HL-60/S4 treated with retinoic acid at 250 ng/mL for 4 days and 3 days (cell line): ENCODE measurements around the gene ADGRA1.
"Not testable (repeated sequence)": the region's sequence is repeated elsewhere in the genome, so short reads cannot be mapped to it uniquely, and the experiment has no call there.

Experiments
- in situ Hi-C: fragments of 300-500 bp; cut with MboI; formaldehyde crosslinking; loops from 2 replicates; pipeline ENCODE4 v1.7.0; 2022; ENCODE audit warnings: low sequenced_read_pairs

The ADGRA1 gene

DNA sequence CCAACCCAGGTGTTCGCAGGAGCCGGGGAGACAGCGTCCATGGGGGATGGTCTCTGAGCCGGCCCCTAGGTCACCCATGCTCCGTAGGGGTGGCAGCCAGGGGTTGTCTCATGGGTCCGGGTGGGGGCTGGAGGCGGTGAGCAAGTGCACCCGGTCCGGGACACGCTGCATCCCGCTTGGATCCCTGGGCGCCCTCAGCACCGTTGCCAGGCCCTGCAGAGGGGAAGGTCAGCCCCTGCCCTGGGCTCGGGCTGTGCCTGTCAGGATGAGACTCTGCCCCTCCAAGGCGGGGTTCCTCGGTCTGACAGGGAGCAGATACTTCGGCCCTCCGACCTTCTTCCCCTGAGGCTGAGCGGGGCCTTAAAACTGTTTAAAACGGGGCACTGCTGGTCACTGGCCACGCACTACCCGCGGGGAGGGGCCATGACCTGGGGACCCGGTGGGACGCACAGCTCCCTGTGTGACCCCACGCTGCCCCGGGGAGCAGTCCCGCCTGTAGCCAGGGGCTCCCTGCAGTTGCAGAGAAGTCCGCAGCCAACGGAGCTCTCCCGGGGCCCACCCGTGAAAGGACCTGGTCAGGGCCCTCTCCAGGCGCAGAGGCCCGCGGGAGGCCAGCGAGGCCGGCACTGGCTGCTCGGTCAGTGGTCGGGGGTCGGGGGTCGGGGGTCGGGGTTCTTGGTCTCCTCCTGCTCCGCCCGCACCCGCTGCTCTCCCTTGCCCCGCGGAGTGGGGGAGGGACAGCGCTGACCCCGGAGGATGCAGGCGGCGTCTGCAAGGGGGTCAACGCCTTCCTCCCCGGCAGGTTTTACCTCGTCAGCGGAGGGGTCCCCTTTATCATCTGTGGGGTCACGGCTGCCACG lies 38.9 kb downstream of the ADGRA1 start:
- in situ Hi-C loops, result no loop called here

DNA sequence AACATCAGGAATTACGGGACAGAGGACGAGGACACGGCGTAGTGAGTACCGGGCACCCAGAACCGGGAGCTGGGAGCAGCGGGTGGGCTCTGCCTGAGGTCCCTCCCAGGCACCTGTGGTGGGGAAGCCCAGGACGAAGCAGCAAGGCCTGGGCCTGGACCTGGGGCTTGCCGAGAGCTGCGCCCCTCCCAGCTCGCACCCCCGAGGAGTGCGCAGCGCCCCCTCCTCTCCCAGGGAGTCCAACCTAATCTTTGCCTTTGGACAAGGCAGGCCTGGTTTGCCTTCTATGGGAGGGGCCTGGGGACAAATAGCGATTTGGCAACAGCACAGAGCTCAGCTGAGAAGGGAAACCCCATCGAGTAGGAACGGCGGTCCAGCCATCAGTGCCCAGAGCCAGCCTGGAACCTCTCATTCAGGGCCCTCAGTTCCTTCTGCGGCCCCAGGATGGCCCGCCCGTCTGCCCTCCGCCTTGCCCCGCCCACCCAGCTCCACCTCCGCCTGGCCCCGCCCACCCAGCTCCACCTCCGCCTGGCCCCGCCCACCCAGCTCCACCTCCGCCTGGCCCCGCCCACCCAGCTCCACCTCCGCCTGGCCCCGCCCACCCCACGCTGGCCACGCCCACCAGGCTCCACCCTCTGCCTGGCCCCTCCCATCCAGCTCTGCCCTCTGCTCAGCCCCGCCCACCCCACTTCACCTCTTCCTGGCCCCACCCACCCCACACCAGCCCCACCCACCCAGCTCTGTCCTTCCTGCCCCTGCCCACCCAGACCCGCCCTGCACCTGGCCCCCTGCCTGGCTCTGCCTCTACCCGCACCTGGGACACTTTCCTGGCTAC lies 39.8 kb downstream of the ADGRA1 start:
- in situ Hi-C loops, result no loop called here

- in situ Hi-C loops, result no loop called here
These were observed 40.7 kb downstream of the ADGRA1 start for GRCh38 chr10:133128126-133129070.

DNA sequence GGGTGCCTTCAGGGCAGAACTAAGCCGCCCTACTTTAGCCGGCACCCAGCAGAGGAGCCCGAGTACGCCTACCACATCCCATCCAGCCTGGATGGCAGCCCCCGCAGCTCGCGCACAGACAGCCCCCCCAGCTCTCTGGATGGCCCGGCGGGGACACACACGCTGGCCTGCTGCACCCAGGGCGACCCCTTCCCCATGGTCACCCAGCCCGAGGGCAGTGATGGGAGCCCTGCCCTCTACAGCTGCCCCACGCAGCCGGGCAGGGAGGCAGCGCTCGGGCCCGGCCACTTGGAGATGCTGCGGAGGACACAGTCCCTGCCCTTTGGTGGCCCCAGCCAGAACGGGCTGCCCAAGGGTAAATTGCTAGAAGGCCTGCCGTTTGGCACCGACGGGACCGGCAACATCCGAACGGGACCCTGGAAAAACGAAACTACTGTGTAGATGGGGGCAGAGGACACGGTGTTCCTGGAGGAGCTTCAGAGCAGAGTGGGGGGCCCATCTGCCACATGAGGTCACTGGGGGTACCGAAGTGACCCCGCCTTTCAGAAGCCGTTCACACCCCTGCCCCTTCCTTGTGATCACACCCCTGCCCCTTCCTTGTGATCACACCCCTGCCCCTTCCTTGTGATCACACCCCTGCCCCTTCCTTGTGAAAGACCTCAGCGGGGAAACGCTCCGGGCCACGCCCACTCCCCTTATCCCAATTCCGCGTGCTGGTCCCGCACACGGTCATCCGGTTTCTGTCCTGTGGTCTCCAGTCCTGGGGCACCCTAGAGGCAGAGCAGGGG lies 41.5 kb downstream of the ADGRA1 start:
- in situ Hi-C loops, result no loop called here

DNA sequence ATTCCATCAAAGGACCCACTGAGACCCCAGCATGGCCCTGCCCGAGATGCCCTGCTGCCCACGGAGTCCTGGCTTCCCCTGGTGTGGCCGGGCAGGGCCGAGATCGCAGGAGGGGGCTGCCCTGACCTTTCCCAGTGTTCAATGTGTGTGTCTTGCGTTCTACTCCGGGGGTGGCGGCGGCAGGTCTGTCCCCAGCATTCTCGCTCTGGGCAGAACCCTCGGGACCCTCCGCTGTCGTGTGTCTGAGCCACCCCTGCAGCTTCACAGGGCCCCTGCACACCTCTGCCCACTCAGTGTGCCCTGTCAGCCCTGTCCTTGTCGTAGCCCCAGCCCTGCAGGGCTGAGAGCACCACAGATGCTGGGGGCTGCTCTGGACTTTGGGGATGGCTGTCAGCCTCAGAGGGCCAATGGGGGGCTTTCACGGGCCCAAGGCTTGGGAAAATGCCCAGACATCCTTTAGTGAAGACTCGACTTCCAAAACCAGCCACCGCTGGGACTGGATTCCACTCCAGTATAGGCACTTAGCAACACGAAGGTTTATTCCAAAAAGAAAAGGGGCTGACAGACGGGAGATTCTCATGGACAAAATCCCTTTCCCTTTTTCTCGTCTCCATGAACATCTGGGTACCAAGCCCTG lies 42.3 kb downstream of the ADGRA1 start:
- in situ Hi-C loops, result no loop called here

GRCh38 chr10:133130602-133131001 lies 42.9 kb downstream of the ADGRA1 start:
- in situ Hi-C loops, result no loop called here

DNA sequence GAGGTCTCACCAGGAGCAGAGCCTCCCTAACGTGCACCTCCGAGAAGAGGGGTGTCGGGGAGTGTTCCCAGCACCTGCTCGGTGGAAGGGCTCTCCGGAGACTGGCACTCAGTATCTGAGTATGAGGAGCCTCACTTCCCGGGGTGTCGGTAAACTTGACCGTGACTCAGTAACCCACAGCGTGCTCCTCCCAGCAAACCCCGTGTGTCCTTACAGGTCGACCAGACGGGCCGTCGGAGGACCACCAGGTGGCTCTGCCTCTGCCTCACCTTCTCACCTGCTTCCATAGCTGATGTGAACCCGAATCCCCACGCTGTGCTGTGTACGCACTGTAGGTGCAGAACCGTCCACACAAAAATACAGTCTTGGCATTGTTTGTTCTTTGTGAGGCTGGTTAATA lies 43.3 kb downstream of the ADGRA1 start:
- in situ Hi-C loops, result no loop called here

- in situ Hi-C loops, result no loop called here
These were observed 44.2 kb downstream of the ADGRA1 start for GRCh38 chr10:133131734-133132472.

- in situ Hi-C loops, result no loop called here
These were observed 45.0 kb downstream of the ADGRA1 start for GRCh38 chr10:133132473-133133291.

- in situ Hi-C loops, result no loop called here
These were observed 45.9 kb downstream of the ADGRA1 start for GRCh38 chr10:133133471-133134231.

DNA sequence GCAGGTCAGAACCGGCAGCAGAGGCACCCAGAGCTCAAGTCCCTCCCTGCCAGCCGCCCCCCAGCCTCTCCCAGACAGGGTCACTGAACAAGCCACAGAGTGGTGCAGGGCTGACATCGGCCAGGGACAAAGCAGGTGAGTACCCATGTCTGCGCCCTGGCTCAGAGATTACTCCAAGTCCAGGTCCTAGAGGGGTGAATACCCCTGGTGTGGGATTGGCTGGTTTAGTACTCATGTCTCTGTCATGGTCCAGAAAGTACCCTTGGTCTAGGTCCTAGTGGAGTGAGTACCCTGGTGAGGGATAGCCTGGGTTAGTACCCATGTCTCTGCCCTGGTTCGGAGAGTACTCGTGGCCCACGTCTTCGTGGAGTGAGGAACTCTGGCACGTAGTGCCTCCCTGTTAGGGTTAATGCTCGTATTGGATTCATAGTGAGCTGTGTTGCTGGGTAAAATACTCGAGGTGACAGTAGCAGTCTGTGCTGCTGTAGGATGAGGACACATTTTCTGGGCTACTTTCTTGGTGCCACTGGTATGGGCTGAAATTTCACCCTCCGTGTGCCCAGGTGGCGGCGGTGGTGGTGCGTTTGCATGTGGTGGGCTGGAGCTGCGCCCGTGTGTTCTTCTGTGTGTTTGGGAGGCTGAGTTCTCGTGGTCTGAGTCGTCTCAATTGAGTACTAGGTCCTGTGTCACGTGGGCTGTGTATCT lies 46.8 kb downstream of the ADGRA1 start:
- in situ Hi-C loops, result no loop called here

- in situ Hi-C loops, result no loop called here
These were observed 47.4 kb downstream of the ADGRA1 start for GRCh38 chr10:133135116-133135465.

DNA sequence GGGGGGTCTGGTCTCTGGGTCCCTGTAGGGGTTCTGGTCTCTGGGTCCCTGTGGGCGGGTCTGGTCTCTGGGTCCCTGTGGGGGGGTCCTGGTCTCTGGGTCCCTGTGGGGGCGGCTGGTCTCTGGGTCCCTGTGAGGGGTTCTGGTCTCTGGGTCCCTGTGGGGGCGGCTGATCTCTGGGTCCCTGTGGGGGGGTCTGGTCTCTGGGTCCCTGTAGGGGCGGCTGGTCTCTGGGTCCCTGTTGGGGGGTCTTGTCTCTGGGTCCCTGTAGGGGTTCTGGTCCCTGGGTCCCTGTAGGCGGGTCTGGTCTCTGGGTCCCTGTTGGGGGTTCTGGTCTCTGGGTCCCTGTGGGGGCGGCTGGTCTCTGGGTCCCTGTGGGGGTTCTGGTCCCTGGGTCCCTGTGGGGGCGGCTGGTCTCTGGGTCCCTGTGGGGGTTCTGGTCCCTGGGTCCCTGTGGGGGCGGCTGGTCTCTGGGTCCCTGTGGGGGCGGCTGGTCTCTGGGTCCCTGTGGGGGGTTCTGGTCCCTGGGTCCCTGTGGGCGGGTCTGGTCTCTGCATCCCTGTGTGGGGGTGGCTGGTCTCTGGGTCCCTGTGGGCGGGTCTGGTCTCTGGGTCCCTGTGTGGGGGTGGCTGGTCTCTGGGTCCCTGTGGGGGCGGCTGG lies 49.9 kb downstream of the ADGRA1 start:
- in situ Hi-C loops, result not testable (repeated sequence)

GRCh38 chr10:133139551-133140065 lies 51.9 kb downstream of the ADGRA1 start:
- in situ Hi-C loops, result loop anchor here (10.0 kb wide), 1 partner anchor 165 kb away; the partner anchor contains the start of genes TUBGCP2 and ZNF511

DNA sequence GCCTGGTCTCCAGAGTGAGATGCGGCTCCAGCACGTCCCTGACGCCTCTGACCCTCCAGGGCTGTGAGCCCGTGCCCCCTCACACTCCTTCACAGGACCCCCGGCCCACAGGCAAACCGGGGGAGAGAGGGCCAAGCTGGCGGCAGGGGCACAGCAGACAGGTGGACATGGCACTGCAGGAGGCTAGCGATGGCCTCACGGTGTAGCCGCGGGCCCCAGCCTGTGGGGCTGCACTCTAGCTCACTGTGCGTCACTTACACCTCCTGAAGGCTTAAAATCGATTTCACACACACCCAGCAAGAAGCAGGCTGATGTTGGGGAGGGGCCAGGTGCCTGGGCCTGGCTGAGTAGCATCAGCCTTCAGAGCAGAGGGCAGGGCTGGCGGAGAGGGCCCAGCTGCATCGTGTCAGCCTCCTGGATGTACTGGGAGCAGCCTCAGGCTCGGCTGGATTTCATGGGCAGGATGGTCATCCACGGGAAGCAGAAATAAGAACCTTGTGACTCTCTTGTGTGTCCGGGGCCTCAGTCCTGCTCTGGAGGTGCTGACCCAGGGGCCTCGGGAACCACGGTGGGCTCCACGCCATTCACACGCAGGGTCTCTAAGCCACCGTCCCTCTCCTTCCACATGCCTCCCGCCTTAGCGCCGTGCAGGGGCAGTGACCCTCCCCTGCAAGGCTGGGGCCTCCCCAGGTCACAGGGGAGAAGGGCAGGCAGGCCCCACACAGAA lies 52.9 kb downstream of the ADGRA1 start:
- in situ Hi-C loops, result loop anchor here (10.0 kb wide), 1 partner anchor 164 kb away; the partner anchor contains the start of genes TUBGCP2 and ZNF511
